ENCODE data around the gene SLC17A5.

SLC17A5 gene

GRCh38 chr6:73694711-73695411 lies 41.1 kb upstream of the SLC17A5 start:
- Histone ChIP-seq H3K27me3 (replicated peaks; ENCODE audit: insufficient read depth, low read length) (no peaks in the 10 kb centered on the region), H2AFZ (ENCODE audit: low read length) (peak overlapping the region; percentile 71), H3K4me1 (ENCODE audit: low read length) (peaks cover 16% of the 10 kb centered on the region), H3K9me3 (replicated peaks; ENCODE audit: insufficient read depth, low read length) (no peaks in the 10 kb centered on the region), H3K36me3 (replicated peaks; ENCODE audit: insufficient read depth, low read length) (no peaks in the 10 kb centered on the region), H4K20me1 (ENCODE audit: insufficient read depth, low read length) (no peaks in the 10 kb centered on the region), H3K4me3 (ENCODE audit: low read length) (0 out of 2 replicates have a peak overlapping the region, but pooled peaks have one; percentile 4), H3K27ac (ENCODE audit: low read length) (peak overlapping the region; percentile 0; the same call in 1 of the 2 replicates), H3K4me2 (ENCODE audit: low read depth, low read length) (peak overlapping the region; percentile 69), H3K9me2 (replicated peaks; ENCODE audit: insufficient read depth, low read length) (no peaks in the 10 kb centered on the region), H3K9ac (ENCODE audit: low read length) (no peak overlapping the region), H3K79me2 (ENCODE audit: low read length) (no peaks in the 10 kb centered on the region), H3F3A (ENCODE audit: insufficient read depth, low read length) (no peaks in the 10 kb centered on the region)
- no peak for DNase-seq
- TF ChIP-seq EZH2phosphoT487 (IDR thresholded peaks at IDR 0.05; ENCODE audit: low read length), result no peak
- no peak for TF ChIP-seq EZH2 (optimal IDR thresholded peaks at IDR 0.05; ENCODE audit: low read depth, low read length)
- TF ChIP-seq CTCF (IDR thresholded peaks at IDR 0.05; ENCODE audit: low read length), result no peak

GRCh38 chr6:73691512-73691911 lies 37.7 kb upstream of the SLC17A5 start:
- Histone ChIP-seq H3K9me2 (replicated peaks; ENCODE audit: insufficient read depth, low read length) (no peaks in the 10 kb centered on the region), H4K20me1 (ENCODE audit: insufficient read depth, low read length) (no peaks in the 10 kb centered on the region), H3K36me3 (replicated peaks; ENCODE audit: insufficient read depth, low read length) (no peaks in the 10 kb centered on the region), H3K4me3 (ENCODE audit: low read length) (no peak overlapping the region), H3K27me3 (replicated peaks; ENCODE audit: insufficient read depth, low read length) (no peaks in the 10 kb centered on the region), H3K79me2 (ENCODE audit: low read length) (no peaks in the 10 kb centered on the region), H3K4me2 (ENCODE audit: low read depth, low read length) (no peak overlapping the region), H3K9ac (ENCODE audit: low read length) (no peak overlapping the region), H2AFZ (ENCODE audit: low read length) (no peak overlapping the region), H3K9me3 (replicated peaks; ENCODE audit: insufficient read depth, low read length) (no peaks in the 10 kb centered on the region), H3K27ac (ENCODE audit: low read length) (no peak overlapping the region), H3F3A (ENCODE audit: insufficient read depth, low read length) (no peaks in the 10 kb centered on the region), H3K4me1 (ENCODE audit: low read length) (peaks cover 16% of the 10 kb centered on the region)
- no peak for DNase-seq
- TF ChIP-seq EZH2phosphoT487 (IDR thresholded peaks at IDR 0.05; ENCODE audit: low read length), result no peak
- no peak for TF ChIP-seq CTCF (IDR thresholded peaks at IDR 0.05; ENCODE audit: low read length)
- TF ChIP-seq EZH2 (optimal IDR thresholded peaks at IDR 0.05; ENCODE audit: low read depth, low read length), result no peak

GRCh38 chr6:73690056-73690455 lies 36.3 kb upstream of the SLC17A5 start:
- Histone ChIP-seq H3K9me2 (replicated peaks; ENCODE audit: insufficient read depth, low read length) (no peaks in the 10 kb centered on the region), H3K36me3 (replicated peaks; ENCODE audit: insufficient read depth, low read length) (no peaks in the 10 kb centered on the region), H3K4me3 (ENCODE audit: low read length) (no peak overlapping the region), H3K9me3 (replicated peaks; ENCODE audit: insufficient read depth, low read length) (no peaks in the 10 kb centered on the region), H3K4me2 (ENCODE audit: low read depth, low read length) (no peak overlapping the region), H3F3A (ENCODE audit: insufficient read depth, low read length) (no peaks in the 10 kb centered on the region), H3K79me2 (ENCODE audit: low read length) (no peaks in the 10 kb centered on the region), H2AFZ (ENCODE audit: low read length) (no peak overlapping the region), H3K9ac (ENCODE audit: low read length) (no peak overlapping the region), H4K20me1 (ENCODE audit: insufficient read depth, low read length) (no peaks in the 10 kb centered on the region), H3K27me3 (replicated peaks; ENCODE audit: insufficient read depth, low read length) (no peaks in the 10 kb centered on the region), H3K27ac (ENCODE audit: low read length) (no peak overlapping the region), H3K4me1 (ENCODE audit: low read length) (peaks cover 9% of the 10 kb centered on the region)
- no peak for DNase-seq
- TF ChIP-seq EZH2 (optimal IDR thresholded peaks at IDR 0.05; ENCODE audit: low read depth, low read length), result no peak
- TF ChIP-seq EZH2phosphoT487 (IDR thresholded peaks at IDR 0.05; ENCODE audit: low read length), result no peak
- no peak for TF ChIP-seq CTCF (IDR thresholded peaks at IDR 0.05; ENCODE audit: low read length)

Measured in MM.1S (cell line).